Hepatocyte (in vitro differentiated cells): ENCODE data around the gene TIGD6. TPM values are rescaled to one million over a fixed set of nuclear protein-coding genes. Genes with fewer than 3 reads are reported as not detected.

Experiments used
- DNase-seq: peaks from one replicate; pipeline ENCODE4 v3.0.0-alpha.2; 2016; ENCODE audit warnings: low spot score
- H2AFZ ChIP-seq: fragments of 200-600 bp; sonication (generic); 2 replicates; pipeline ENCODE4 v1.6.0; 2016; ENCODE audit warnings: antibody characterized with exemption, mild to moderate bottlenecking
- H3K27ac ChIP-seq: fragments of 200-600 bp; sonication (generic); 2 replicates; pipeline ENCODE4 v1.5.1; 2016; ENCODE audit warnings: mild to moderate bottlenecking
- H3K27me3 ChIP-seq: fragments of 200-600 bp; sonication (generic); 2 replicates; pipeline ENCODE4 v1.6.1; 2016
- H3K36me3 ChIP-seq: fragments of 200-600 bp; sonication (generic); replicated peaks from 2 replicates; pipeline ENCODE4 v1.5.1; 2016; ENCODE audit warnings: low read depth; ENCODE audit not compliant: insufficient read depth
- H3K4me1 ChIP-seq: fragments of 200-600 bp; sonication (generic); 2 replicates; pipeline ENCODE4 v1.5.1; 2016; ENCODE audit warnings: mild to moderate bottlenecking, moderate library complexity; ENCODE audit not compliant: insufficient read depth
- H3K4me2 ChIP-seq: fragments of 200-600 bp; sonication (generic); 2 replicates; pipeline ENCODE4 v1.6.0; 2016
- H3K4me3 ChIP-seq: fragments of 200-600 bp; sonication (generic); 2 replicates; pipeline ENCODE4 v1.5.1; 2016; ENCODE audit warnings: mild to moderate bottlenecking
- H3K79me2 ChIP-seq: fragments of 200-600 bp; sonication (generic); 2 replicates; pipeline ENCODE4 v1.6.0; 2017; ENCODE audit warnings: mild to moderate bottlenecking
- H3K9me2 ChIP-seq: fragments of 200-600 bp; sonication (generic); replicated peaks from 2 replicates; pipeline ENCODE4 v1.6.0; 2017; ENCODE audit warnings: mild to moderate bottlenecking; ENCODE audit not compliant: insufficient read depth
- H3K9me3 ChIP-seq: fragments of 200-600 bp; sonication (generic); 2 replicates; pipeline ENCODE4 v1.5.1; 2016; ENCODE audit warnings: low read depth, mild to moderate bottlenecking
- H4K20me1 ChIP-seq: fragments of 200-600 bp; sonication (generic); 2 replicates; pipeline ENCODE4 v1.6.0; 2016; ENCODE audit warnings: mild to moderate bottlenecking; ENCODE audit not compliant: insufficient read depth, poor library complexity, severe bottlenecking
- EZH2 ChIP-seq: fragments of 200-600 bp; sonication (generic); IDR thresholded peaks from 2 replicates; pipeline ENCODE4 v1.6.1; 2016; ENCODE audit warnings: antibody characterized with exemption, mild to moderate bottlenecking, borderline replicate concordance
- EZH2phosphoT487 ChIP-seq: fragments of 200-600 bp; sonication (generic); IDR thresholded peaks from one replicate; pipeline ENCODE4 v1.6.1; 2018; ENCODE audit warnings: antibody characterized with exemption, mild to moderate bottlenecking, low read depth, moderate library complexity; ENCODE audit not compliant: unreplicated experiment, severe bottlenecking
- WGBS: methylation state at CpG from one replicate; pipeline ENCODE4 v1.1.6; 2016; ENCODE audit warnings: low lambda C conversion rate; ENCODE audit errors: missing lambda C conversion rate; 5-methylcytosine and 5-hydroxymethylcytosine counted together
- polyA plus RNA-seq: library from polyadenylated mRNA; unstranded; fragments of >200 nt; fragmentation: Nextera tagmentation; extraction: Ambion mirVana; gene quantifications from 2 replicates; pipeline ENCODE4 v1.2.1, GENCODE V29; 2016
- total RNA-seq: library from RNA; depleted of rRNA; stranded (reverse); fragments of >200 nt; gene quantifications from 2 replicates; pipeline ENCODE4 v1.2.3, GENCODE V29; 2014
- TF ChIP-seq, protein P1 (sequence below): fragments of 200-600 bp; sonication (generic); IDR thresholded peaks from 2 replicates; pipeline ENCODE4 v1.5.1; 2016; ENCODE audit warnings: antibody characterized with exemption, mild to moderate bottlenecking; ENCODE audit not compliant: poor library complexity

TIGD6 gene
- total and polyA plus RNA-seq, 2 experiments from 2014 or later = 4.6 to 5.0 TPM

- Histone ChIP-seq H2AFZ (no peak overlapping the region), H3K79me2 (peaks cover 47% of the 10 kb centered on the region), H3K9me2 (no peaks in the 10 kb centered on the region), H3K36me3 (no peaks in the 10 kb centered on the region), H3K27ac (peak overlapping the region; percentile 93), H3K27me3 (no peaks in the 10 kb centered on the region), H4K20me1 (peaks cover 23% of the 10 kb centered on the region), H3K9me3 (no peaks in the 10 kb centered on the region), H3K4me2 (peak overlapping the region; percentile 97), H3K4me1 (peaks cover 22% of the 10 kb centered on the region), H3K4me3 (no peak overlapping the region)
- WGBS = 95% methylated on average over 3 of the region's 3 CpGs
- TF ChIP-seq EZH2 (no peak), EZH2phosphoT487 (no peak)
- TF ChIP-seq, protein P1, sequence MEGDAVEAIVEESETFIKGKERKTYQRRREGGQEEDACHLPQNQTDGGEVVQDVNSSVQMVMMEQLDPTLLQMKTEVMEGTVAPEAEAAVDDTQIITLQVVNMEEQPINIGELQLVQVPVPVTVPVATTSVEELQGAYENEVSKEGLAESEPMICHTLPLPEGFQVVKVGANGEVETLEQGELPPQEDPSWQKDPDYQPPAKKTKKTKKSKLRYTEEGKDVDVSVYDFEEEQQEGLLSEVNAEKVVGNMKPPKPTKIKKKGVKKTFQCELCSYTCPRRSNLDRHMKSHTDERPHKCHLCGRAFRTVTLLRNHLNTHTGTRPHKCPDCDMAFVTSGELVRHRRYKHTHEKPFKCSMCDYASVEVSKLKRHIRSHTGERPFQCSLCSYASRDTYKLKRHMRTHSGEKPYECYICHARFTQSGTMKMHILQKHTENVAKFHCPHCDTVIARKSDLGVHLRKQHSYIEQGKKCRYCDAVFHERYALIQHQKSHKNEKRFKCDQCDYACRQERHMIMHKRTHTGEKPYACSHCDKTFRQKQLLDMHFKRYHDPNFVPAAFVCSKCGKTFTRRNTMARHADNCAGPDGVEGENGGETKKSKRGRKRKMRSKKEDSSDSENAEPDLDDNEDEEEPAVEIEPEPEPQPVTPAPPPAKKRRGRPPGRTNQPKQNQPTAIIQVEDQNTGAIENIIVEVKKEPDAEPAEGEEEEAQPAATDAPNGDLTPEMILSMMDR = no peak
- no peak for DNase-seq
These were observed 1.1 kb downstream of the TIGD6 start for GRCh38 chr5:149999359-149999758.

- H3K4me2 ChIP-seq = no peak overlapping the region
- no peaks in the 10 kb centered on the region for H3K9me3 ChIP-seq
- DNase-seq = no peak
- H4K20me1 ChIP-seq = peaks cover 15% of the 10 kb centered on the region
- no peaks in the 10 kb centered on the region for H3K9me2 ChIP-seq
- H3K79me2 ChIP-seq = peaks cover 36% of the 10 kb centered on the region
- 93% methylated on average over 3 of the region's 3 CpGs for WGBS
- no peak overlapping the region for H2AFZ ChIP-seq
- no peak overlapping the region for H3K4me3 ChIP-seq
- TF ChIP-seq, protein P1 = no peak
- no peak for TF ChIP-seq EZH2
- no peak for TF ChIP-seq EZH2phosphoT487
- peaks cover 22% of the 10 kb centered on the region for H3K4me1 ChIP-seq
- H3K36me3 ChIP-seq = no peaks in the 10 kb centered on the region
- no peak overlapping the region for H3K27ac ChIP-seq
- no peaks in the 10 kb centered on the region for H3K27me3 ChIP-seq
These were observed 2.2 kb downstream of the TIGD6 start for GRCh38 chr5:149998281-149998680.

GRCh38 chr5:149996205-149996890, 4.1 kb downstream of the TIGD6 start:
- H3K36me3 ChIP-seq = no peaks in the 10 kb centered on the region
- H3K4me3 ChIP-seq = no peak overlapping the region
- H3K4me1 ChIP-seq = peaks cover 17% of the 10 kb centered on the region
- no peak for TF ChIP-seq EZH2
- TF ChIP-seq, protein P1 = no peak
- no peak for TF ChIP-seq EZH2phosphoT487
- peak overlapping the region; percentile 59 for H3K4me2 ChIP-seq
- H2AFZ ChIP-seq = no peak overlapping the region
- no peaks in the 10 kb centered on the region for H3K9me3 ChIP-seq
- 65% methylated on average over 6 of the region's 6 CpGs for WGBS
- no peak for DNase-seq
- no peaks in the 10 kb centered on the region for H3K27me3 ChIP-seq
- peak overlapping the region; percentile 83 for H3K27ac ChIP-seq
- H3K9me2 ChIP-seq = no peaks in the 10 kb centered on the region
- peaks cover 18% of the 10 kb centered on the region for H3K79me2 ChIP-seq
- H4K20me1 ChIP-seq = no peaks in the 10 kb centered on the region
